ENCODE results near the gene DMRTB1. TPM values are rescaled to one million over a fixed set of nuclear protein-coding genes. Genes with fewer than 3 reads are reported as not detected.

DMRTB1 gene
- polyA plus RNA-seq, 1 donor from 2014 or later, result not detected

Other genes with a start within 250 kb of the DMRTB1 start
- gene CZIB, start 238.8 kb upstream of the DMRTB1 start, polyA plus RNA-seq, result 103 and 104 TPM in 2 replicates
- 42.6 and 53.3 TPM in 2 replicates for gene MAGOH, start 220.9 kb upstream of the DMRTB1 start, polyA plus RNA-seq
- 65.8 TPM in 2 replicates for gene LRP8, start 131.3 kb upstream of the DMRTB1 start, polyA plus RNA-seq